GM10266 (cell line): ENCODE results near the gene TROAP.

Experiments
- DNase-seq: peaks from one replicate; pipeline ENCODE4 v3.0.0; 2012; ENCODE audit errors: extremely low spot score
- TF ChIP-seq, protein P1 (sequence below): IDR thresholded peaks from 2 replicates; pipeline ENCODE4 v1.5.1; 2012; ENCODE audit warnings: mild to moderate bottlenecking, low read depth; ENCODE audit not compliant: control insufficient read depth, insufficient read depth; ENCODE audit errors: missing control alignments

Gene TROAP

DNA sequence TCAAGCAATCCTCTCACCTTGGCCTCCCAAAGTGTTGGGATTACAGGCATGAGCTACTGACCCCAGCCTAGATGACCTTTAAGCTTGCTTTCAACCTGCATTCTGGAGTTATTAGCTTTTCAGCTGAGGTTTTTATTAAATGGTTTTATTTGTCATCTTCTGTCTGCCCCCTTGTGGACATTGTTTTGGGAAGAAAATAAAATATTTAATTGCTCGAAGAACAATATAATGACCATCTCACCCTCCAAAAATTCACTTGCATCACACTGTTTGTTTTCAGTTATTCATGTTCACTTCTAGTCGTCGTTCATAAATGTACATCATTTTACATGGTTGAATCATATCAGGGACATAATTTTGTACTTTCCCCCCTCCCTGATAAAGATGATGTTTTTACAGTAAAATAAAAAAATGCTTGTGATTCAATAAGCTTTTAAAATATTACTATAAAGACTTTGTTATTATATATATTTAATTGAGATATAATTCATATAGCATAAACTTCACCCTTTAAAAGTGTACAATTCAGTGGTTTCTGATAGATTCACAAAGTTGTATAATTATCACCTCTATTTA lies 34.1 kb downstream of the TROAP start:
- TF ChIP-seq, protein P1, sequence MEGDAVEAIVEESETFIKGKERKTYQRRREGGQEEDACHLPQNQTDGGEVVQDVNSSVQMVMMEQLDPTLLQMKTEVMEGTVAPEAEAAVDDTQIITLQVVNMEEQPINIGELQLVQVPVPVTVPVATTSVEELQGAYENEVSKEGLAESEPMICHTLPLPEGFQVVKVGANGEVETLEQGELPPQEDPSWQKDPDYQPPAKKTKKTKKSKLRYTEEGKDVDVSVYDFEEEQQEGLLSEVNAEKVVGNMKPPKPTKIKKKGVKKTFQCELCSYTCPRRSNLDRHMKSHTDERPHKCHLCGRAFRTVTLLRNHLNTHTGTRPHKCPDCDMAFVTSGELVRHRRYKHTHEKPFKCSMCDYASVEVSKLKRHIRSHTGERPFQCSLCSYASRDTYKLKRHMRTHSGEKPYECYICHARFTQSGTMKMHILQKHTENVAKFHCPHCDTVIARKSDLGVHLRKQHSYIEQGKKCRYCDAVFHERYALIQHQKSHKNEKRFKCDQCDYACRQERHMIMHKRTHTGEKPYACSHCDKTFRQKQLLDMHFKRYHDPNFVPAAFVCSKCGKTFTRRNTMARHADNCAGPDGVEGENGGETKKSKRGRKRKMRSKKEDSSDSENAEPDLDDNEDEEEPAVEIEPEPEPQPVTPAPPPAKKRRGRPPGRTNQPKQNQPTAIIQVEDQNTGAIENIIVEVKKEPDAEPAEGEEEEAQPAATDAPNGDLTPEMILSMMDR, result peak; percentile 29
- DNase-seq, result no peak

DNA sequence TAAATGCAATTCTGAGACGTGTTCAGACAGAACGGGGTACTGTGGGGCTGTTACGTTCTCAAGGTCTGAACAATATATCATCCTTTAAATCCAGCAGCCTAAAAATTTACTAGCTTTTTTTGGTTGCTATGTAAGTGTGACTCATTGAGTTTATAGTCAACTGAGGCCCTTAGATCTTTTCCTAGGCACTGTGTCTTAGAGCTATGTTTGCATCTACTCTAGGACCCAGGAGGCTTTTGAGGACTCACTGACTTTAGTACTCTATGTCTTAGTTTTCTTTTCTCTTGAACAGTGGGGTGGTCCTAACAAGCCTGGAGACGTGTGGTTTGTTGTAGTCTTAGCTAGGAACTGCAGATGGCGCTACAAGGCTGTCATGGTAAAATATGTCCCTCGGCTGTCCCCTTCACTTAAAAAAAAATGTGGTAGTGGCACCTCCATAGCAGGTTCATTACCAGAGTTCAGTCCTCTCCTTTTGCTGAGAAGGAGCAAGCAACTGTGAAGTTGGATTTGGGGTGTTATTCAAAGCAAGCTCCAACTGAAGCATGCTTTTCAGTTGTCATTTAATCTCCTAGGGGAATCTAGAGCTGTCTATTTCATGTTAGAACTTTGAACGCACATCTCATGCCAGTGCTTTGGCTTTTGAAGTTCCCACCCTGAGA lies 35.6 kb downstream of the TROAP start:
- peak; percentile 74 for DNase-seq

DNA sequence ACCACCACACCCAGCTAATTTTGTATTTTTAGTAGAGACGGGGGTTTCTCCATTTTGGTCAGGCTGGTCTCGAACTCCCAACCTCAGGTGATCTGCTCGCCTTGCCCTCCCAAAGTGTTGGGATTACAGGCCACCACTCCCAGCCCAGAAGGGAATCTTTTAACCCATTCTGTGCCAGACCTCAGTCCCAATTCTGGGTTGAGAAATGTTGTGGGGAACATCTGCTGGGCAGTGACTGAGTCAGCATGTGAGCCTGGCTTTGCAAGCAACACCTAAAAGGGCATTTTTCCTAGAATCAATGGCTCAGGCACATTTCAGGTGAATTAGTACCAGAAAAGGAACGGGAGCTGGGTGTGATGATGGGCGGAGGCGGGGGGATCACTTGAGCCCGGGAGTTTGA lies 36.6 kb downstream of the TROAP start:
- no peak for DNase-seq
- TF ChIP-seq, protein P1, result no peak

More for the DNA sequence above, 35.6 kb downstream of the TROAP start:
- TF ChIP-seq, protein P1, result peak; percentile 82

DNA sequence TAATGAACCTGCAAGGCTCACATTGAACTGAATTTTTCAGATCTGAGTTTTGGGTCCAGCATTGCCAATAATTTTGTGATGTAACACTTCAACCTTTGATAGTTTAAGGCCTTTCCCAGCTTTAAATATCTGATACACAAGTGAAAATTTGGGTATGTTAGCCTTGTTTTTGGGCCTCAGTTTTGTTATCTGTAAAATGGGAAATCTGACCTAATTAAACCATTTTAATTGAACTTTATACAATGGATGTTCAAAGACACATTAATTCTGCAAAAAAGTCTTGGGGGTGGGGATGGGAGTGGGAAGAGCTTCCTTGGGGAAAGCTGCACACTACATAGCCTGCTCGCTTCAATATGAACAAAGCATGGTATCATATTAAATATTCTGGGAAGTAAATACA lies 39.0 kb downstream of the TROAP start:
- DNase-seq, result no peak
- TF ChIP-seq, protein P1, result no peak

DNA sequence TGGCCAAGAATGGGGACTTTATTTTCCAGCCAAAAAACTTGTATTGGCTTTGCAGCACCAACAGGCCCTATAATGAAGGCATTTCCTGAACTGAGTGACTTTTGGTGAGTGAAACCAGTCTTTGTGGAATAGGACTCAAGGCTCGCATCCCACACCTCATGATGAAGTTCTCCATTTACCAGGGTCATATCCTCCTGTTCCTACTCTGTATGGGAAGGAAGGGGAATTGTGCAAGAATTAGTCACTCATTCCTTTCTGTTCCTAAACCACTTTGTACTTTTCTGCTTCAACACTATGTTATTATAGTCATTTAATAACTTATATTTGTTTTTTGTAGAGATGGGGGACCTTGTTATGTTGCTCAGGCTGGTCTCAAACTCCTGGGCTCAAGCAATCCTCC lies 41.9 kb downstream of the TROAP start:
- DNase-seq, result no peak
- TF ChIP-seq, protein P1, result no peak

DNA sequence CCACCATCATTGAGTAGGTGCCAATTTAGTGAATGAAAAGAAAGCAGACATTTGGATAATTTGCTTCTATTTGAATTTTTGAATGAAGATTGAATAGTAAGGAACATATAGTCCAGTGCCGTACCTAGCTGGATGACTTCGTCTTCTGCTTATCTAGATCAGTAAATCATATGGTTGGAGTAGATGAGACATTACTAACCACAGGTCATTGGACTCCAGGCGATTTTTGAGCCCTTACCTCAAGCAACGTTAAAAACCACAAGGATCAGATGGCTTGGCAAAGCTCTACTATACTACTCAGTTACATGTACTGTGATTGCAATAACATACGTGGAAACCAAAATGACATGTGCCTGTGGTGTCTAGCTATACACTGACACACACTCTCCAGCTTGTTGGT lies 42.5 kb downstream of the TROAP start:
- no peak for DNase-seq
- TF ChIP-seq, protein P1, result no peak

DNA sequence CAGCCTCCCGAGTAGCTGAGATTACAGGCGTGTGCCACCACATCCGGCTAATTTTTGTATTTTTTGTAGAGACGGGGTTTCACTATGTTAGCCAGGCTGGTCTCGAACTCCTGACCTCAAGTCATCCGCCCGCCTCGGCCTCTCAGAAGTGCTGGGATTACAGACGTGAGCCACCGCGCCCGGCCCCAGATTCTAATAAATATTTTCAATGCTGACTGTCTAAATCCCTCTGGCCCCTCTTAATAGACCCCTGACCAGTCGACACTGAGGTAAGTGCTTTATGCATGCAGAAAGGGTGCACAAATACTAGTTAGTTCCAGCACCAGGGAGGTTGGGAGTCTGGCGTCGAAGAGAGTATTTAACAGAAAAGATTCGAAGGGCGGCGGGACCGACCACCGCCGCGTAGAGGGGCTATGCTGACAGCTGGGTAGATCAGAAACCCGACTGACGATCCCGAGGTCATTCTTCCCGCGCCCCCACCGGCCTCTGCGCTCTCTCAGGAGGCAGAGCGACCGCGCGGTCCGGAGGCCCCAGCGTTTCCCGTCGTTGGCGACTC lies 43.1 kb downstream of the TROAP start:
- TF ChIP-seq, protein P1, result no peak
- DNase-seq, result no peak
